ENCODE results near the gene ZNF283. TPM values are rescaled to one million over a fixed set of nuclear protein-coding genes. Genes with fewer than 3 reads are reported as not detected.

Gene ZNF283
- total RNA-seq, 1 donor, result 13.4 TPM

DNA sequence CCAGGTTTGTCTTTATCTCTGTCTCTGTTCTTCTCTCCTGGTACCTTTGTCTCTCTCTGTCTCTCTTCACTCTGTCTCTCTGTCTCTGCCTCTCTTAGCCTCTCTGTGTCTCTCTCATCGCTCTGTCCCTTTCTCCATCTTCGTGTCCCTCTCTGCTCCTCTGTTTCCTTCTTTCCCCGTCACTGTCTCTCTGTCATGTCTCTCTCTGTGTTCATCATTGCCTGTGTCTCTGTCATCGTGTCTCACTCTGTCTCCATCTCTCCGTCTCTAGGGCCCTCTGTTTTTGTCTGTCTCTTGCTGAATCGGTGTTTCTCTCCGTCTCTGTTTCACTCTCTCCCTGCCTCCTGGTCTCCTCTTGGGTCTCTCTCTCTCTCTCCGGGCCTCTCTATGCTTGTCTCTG, 43.5 kb upstream of the ZNF283 start:
- Histone ChIP-seq H3K79me2 (ENCODE audit: insufficient read depth, low read length) (peaks cover 23% of the 10 kb centered on the region), H3K36me3 (ENCODE audit: insufficient read depth, low read length) (no peaks in the 10 kb centered on the region), H3K4me3 (ENCODE audit: insufficient read depth, low read length) (no peak overlapping the region), H3K4me1 (ENCODE audit: insufficient read depth, low read length) (peaks cover 35% of the 10 kb centered on the region), H3K4me2 (ENCODE audit: insufficient read depth, low read length) (no peak overlapping the region), H2AFZ (ENCODE audit: low read length) (peak overlapping the region; percentile 15), H3K27me3 (ENCODE audit: insufficient read depth, low read length) (no peaks in the 10 kb centered on the region), H3K9me3 (ENCODE audit: low read depth, low read length) (no peaks in the 10 kb centered on the region), H4K20me1 (ENCODE audit: insufficient read depth, low read length) (no peaks in the 10 kb centered on the region), H3K27ac (ENCODE audit: low read depth, low read length) (no peak overlapping the region)
- TF ChIP-seq, protein P1, sequence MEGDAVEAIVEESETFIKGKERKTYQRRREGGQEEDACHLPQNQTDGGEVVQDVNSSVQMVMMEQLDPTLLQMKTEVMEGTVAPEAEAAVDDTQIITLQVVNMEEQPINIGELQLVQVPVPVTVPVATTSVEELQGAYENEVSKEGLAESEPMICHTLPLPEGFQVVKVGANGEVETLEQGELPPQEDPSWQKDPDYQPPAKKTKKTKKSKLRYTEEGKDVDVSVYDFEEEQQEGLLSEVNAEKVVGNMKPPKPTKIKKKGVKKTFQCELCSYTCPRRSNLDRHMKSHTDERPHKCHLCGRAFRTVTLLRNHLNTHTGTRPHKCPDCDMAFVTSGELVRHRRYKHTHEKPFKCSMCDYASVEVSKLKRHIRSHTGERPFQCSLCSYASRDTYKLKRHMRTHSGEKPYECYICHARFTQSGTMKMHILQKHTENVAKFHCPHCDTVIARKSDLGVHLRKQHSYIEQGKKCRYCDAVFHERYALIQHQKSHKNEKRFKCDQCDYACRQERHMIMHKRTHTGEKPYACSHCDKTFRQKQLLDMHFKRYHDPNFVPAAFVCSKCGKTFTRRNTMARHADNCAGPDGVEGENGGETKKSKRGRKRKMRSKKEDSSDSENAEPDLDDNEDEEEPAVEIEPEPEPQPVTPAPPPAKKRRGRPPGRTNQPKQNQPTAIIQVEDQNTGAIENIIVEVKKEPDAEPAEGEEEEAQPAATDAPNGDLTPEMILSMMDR (IDR thresholded peaks at IDR 0.05; ENCODE audit: extremely low read depth, low read depth, low read length), result no peak
- DNase-seq (ENCODE audit: insufficient read length, low spot score, missing footprints), result peak; percentile 54

DNA sequence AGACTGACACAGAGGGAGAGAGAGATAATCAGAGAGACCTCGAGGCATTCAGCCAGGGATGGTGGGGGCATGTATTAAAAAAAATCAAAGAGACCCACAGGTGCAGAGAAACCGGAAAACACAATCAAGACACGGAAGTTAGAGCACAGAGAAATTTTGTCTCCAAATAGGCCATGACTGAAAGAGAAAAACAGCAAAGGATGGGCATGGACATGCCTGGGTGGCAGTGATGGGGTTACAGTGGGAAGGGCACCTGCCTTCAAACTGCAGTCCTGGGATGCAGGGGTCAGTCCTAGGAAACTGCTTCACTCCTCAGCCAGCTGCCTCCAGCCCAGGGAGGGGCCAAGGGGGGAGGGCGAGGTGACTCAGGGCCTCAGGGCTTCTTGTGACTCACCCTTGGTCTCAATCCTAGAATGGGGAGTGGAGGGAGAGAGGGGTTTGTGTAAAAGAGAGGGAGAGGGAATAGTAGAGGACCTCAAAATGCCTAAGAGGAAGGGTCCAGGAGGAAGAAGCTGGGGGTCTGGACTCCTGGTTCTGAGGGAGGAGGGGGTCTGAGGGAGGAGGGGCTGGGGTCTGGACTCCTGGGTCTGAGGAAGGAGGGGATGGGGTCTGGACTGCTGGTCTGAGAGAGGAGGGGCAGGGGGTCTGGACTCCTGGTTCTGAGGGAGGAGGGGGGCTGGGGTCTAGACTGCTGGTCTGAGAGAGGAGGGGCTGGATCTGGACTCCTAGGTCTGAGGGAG, 42.7 kb upstream of the ZNF283 start:
- Histone ChIP-seq H3K4me1 (ENCODE audit: insufficient read depth, low read length) (peaks cover 32% of the 10 kb centered on the region), H2AFZ (ENCODE audit: low read length) (no peak overlapping the region), H3K79me2 (ENCODE audit: insufficient read depth, low read length) (peaks cover 16% of the 10 kb centered on the region), H3K4me2 (ENCODE audit: insufficient read depth, low read length) (peak overlapping the region; percentile 68), H3K9me3 (ENCODE audit: low read depth, low read length) (no peaks in the 10 kb centered on the region), H4K20me1 (ENCODE audit: insufficient read depth, low read length) (no peaks in the 10 kb centered on the region), H3K36me3 (ENCODE audit: insufficient read depth, low read length) (no peaks in the 10 kb centered on the region), H3K27me3 (ENCODE audit: insufficient read depth, low read length) (no peaks in the 10 kb centered on the region), H3K27ac (ENCODE audit: low read depth, low read length) (peak overlapping the region; percentile 49), H3K4me3 (ENCODE audit: insufficient read depth, low read length) (no peak overlapping the region)
- TF ChIP-seq, protein P1 (IDR thresholded peaks at IDR 0.05; ENCODE audit: extremely low read depth, low read depth, low read length), result no peak
- DNase-seq (ENCODE audit: insufficient read length, low spot score, missing footprints), result peak; percentile 98

DNA sequence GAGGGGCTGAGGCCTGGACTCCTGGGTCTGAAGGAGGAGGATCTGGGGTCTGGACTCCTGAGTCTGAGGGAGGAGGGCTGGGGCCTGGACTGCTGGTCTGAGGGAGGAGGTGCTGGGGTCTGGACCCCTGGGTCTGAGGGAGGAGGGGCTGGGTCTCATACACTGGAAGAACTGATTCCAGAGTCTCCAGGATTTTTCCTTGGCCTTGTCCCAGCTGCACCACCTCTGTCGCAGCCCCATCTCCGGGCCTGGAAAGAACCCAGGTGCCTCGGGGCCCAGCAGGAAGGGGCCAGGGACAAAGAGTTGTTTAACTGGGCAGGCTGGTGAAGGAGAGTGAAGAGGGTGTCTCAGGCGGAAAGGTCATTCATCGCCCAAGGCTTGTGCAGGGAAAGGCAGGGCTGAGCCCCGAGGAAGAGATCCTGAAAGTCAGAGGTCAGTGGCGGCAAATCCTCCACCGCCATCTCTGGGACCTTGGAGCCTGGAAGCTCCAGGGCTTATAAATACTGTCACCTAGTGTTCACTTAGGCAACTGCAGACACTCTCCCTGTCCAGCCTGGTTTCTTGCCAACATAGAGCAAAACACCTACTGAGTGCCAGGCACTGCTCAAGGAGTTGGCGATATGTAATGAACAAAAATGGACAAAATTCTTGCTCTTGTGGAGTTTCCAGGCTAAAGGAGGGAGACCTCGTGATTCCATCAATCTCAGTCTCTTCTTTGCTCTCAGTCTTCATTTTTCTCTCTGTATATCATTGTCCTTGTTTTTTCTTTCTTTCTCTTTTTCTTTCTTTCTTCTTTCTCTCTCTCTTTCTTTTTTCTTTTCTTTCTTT, 41.9 kb upstream of the ZNF283 start:
- Histone ChIP-seq H3K4me3 (ENCODE audit: insufficient read depth, low read length) (peak overlapping the region; percentile 33), H3K9me3 (ENCODE audit: low read depth, low read length) (no peaks in the 10 kb centered on the region), H3K36me3 (ENCODE audit: insufficient read depth, low read length) (no peaks in the 10 kb centered on the region), H2AFZ (ENCODE audit: low read length) (peak overlapping the region; percentile 79), H3K27ac (ENCODE audit: low read depth, low read length) (peak overlapping the region; percentile 49), H3K4me1 (ENCODE audit: insufficient read depth, low read length) (peaks cover 25% of the 10 kb centered on the region), H3K4me2 (ENCODE audit: insufficient read depth, low read length) (peak overlapping the region; percentile 68), H3K27me3 (ENCODE audit: insufficient read depth, low read length) (no peaks in the 10 kb centered on the region), H3K79me2 (ENCODE audit: insufficient read depth, low read length) (peaks cover 8% of the 10 kb centered on the region), H4K20me1 (ENCODE audit: insufficient read depth, low read length) (no peaks in the 10 kb centered on the region)
- peak; percentile 88 for DNase-seq (ENCODE audit: insufficient read length, low spot score, missing footprints)
- TF ChIP-seq, protein P1 (IDR thresholded peaks at IDR 0.05; ENCODE audit: extremely low read depth, low read depth, low read length), result peak; percentile 100

DNA sequence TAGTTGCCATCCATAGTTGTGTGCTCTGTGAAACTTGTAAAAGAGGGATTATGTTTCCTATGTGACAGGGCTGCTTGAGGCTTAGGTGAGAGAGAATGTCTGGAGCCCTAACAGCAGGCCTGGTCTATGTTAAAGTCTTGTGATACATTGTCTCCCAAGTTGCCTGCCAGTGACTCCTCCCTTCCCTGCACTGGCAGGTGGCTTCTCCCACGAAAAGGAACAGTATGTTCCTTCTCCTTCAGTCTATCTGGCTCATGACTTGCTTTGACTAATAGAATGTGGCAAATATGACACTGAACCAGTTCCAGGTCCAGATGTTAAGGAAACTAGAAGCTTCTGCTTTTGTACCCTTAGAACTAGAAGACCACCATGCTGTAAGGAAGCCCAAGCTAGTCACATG, 40.5 kb upstream of the ZNF283 start:
- Histone ChIP-seq H3K27me3 (ENCODE audit: insufficient read depth, low read length) (peaks cover 3% of the 10 kb centered on the region), H4K20me1 (ENCODE audit: insufficient read depth, low read length) (no peaks in the 10 kb centered on the region), H3K4me3 (ENCODE audit: insufficient read depth, low read length) (no peak overlapping the region), H3K4me2 (ENCODE audit: insufficient read depth, low read length) (no peak overlapping the region), H3K9me3 (ENCODE audit: low read depth, low read length) (no peaks in the 10 kb centered on the region), H3K4me1 (ENCODE audit: insufficient read depth, low read length) (peaks cover 15% of the 10 kb centered on the region), H3K79me2 (ENCODE audit: insufficient read depth, low read length) (no peaks in the 10 kb centered on the region), H3K27ac (ENCODE audit: low read depth, low read length) (no peak overlapping the region), H3K36me3 (ENCODE audit: insufficient read depth, low read length) (no peaks in the 10 kb centered on the region), H2AFZ (ENCODE audit: low read length) (no peak overlapping the region)
- no peak for DNase-seq (ENCODE audit: insufficient read length, low spot score, missing footprints)
- TF ChIP-seq, protein P1 (IDR thresholded peaks at IDR 0.05; ENCODE audit: extremely low read depth, low read depth, low read length), result no peak

Measured in osteoblast (primary cell).